Breast epithelium (tissue), 3 donors: ENCODE data around the gene TPM4.

Experiments used
- CTCF ChIP-seq, 3 donors: fragments of 450-650 bp; IDR thresholded peaks; one replicate each; pipeline ENCODE4 v1.5.1; 2016 to 2017; ENCODE audit warnings: antibody characterized with exemption in 3 of 3, mild to moderate bottlenecking in 3 of 3, moderate library complexity in 3 of 3
- POLR2A ChIP-seq: fragments of 450-650 bp; IDR thresholded peaks from one replicate; pipeline ENCODE4 v1.6.1; 2016; ENCODE audit warnings: antibody characterized with exemption, mild to moderate bottlenecking, moderate library complexity
- POLR2AphosphoS5 ChIP-seq, 3 donors: sonication (generic); formaldehyde crosslinking; IDR thresholded peaks; one replicate each; pipeline ENCODE4 v1.6.1; 2017; ENCODE audit warnings: antibody characterized with exemption in 3 of 3

GRCh38 chr19:16104722-16105121 is 28.4 kb downstream of the TPM4 start:
- TF ChIP-seq CTCF (IDR thresholded peaks at IDR 0.05), result no peak
- TF ChIP-seq POLR2A, result no peak
- TF ChIP-seq POLR2AphosphoS5 (IDR thresholded peaks at IDR 0.05), result no peak
